ENCODE measurements around the gene SLCO3A1.
"Not testable (repeated sequence)": the region's sequence is repeated elsewhere in the genome, so short reads cannot be mapped to it uniquely, and the experiment has no call there.

The SLCO3A1 gene

DNA sequence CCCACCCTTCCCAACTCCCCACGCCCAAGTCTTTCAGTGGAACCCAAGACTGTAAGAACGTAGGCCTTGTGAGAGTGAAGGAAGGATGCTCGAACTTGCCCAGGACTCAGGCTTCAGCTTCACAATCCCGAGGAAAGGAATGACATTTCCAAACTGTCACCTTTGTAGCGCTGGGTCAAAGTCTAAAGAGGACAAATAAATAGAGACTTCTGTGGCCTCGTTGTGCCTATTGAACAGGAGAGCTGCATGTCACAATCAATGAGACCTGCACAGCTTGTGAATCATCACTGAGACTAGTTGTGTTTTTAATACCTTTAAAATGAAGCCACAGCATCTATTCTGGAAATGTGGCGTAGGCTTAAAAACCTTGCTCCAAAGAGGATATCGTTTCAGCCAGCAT lies 317.4 kb downstream of the SLCO3A1 start:
- no peak for DNase-seq

DNA sequence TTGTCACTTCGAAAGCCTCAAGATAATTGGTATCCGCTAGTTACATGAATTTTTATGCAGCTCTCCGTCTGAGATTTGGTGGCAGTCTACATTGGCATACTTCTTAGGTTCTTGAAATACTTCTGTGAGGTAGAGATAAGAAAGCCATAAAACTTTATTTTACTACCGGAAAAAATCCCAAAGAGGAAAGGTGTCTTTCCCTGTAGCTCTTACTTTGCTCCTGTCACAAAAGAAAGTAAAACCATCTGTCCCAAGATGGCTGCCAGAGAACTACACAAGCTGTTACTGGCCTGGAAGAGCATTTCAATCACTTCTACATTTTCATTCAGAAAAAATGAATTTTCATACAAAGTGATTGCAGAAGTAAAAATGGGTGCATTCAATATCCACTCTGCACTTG lies 325.4 kb downstream of the SLCO3A1 start:
- no peak for DNase-seq

- no peak for DNase-seq
These were observed 330.6 kb downstream of the SLCO3A1 start for GRCh38 chr15:92184142-92184541.

- no peak for DNase-seq
These were observed 331.2 kb downstream of the SLCO3A1 start for GRCh38 chr15:92184679-92185230.

DNA sequence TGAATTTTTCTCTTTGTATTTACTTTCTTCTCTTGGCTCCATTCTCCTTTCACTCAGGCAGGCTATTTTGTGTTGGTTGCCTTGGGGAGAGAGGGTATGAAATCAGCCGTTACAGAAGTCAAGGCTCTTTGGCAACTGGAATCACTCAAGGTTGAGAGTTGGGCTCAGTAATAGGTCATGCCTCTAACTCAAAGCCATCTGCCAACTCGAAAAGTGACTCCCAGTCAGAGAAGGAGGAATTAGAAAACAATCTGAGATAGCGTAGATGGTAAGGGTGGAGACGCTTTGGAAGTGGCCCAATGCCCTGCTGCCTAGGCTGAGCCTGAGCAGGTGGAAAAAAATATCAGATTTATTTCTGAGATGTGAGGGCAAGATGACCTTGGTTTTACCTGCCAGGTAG lies 334.5 kb downstream of the SLCO3A1 start:
- no peak for DNase-seq

- no peak for DNase-seq
These were observed 335.7 kb downstream of the SLCO3A1 start for GRCh38 chr15:92189166-92189565.

DNA sequence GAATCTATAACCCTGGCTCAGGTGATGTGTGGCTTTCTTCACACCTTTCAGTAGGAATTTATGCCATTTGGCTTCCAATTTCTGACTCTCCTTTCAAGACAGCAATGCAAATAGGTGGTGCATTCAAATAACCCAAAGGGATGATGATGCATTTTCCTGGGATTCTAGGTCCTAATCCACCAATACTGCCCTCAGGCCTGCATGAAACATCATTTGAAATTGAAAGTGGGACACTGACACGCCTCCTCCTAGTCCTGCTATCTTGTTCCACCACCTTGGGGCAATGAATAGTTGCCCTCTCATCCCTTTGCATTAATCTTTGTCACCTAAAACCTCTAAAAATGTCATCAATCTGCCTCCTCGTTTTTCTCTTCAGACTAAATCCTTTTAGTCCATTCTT lies 341.7 kb downstream of the SLCO3A1 start:
- no peak for DNase-seq

- no peak for DNase-seq
These were observed 342.8 kb downstream of the SLCO3A1 start for GRCh38 chr15:92196342-92196741.

DNA sequence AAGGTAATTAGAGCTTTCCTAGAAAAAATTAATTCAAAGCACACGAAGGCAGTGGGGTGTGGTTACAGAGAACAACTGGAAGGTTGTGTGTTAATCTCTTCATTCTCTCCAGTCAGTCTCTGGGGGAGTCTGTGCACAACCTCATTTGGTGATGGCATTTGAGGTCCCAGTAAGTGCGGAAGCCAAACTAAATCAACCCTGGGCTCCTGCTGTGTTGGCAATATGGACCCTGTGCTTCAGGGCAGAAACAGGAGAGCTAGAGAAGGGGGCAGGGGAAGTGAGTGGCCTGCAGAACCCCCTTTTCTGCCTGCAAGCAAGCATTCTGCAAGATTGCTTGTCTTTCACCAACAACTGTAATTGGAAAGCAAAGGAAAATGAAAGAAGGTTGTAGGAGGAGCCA lies 344.2 kb downstream of the SLCO3A1 start:
- no peak for DNase-seq

GRCh38 chr15:92200891-92201290 lies 347.4 kb downstream of the SLCO3A1 start:
- DNase-seq: no peak

- no peak for DNase-seq
These were observed 351.8 kb downstream of the SLCO3A1 start for GRCh38 chr15:92205255-92205739.

DNA sequence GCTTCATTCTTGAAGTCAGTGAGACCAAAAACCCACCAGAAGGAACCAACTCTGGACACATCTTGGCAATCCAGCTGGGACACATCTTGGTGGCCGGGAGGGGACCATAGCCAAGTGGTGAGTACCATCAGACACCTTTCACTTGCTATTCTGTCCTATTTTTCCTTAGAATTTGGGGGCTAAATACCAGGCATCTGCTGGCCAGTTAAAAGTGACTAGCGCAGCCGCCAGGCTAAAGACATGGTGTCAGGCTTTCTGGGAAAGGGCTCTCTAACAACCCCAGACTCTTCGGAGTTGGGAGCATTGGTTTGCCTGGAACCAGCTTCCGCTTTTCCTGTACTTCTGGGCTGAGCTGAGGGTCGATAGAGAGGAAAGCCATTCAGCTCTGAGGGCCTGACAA lies 354.1 kb downstream of the SLCO3A1 start:
- not testable (repeated sequence) for DNase-seq
